ENCODE results near the gene EMC10.
A peak's percentile ranks its signal among the peaks of the same experiment; 100 is the strongest.

EMC10 gene

DNA sequence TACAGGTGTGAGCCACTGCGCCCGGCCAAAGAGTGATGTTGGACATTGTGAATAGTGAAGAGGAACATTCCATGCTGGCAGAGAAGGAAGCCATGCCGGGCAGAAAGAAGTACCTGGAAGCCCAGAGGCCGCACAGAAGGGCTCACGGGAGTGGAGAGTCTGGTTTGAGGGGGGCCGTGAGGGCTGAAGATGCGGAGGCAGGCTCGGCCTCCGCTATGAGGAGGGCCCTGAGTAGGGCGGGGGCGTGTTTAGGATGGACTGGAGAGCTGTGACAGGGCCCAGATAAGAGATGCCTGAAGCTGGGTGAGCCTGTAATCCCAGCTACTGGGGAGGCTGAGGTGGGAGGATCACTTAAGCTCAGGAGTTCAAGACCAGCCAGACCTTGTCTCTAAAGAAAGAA is 33.1 kb downstream of the EMC10 start:
- Histone ChIP-seq H3F3A (ENCODE audit: insufficient read depth, low read length) (no peaks in the 10 kb centered on the region), H3K27ac (ENCODE audit: low read length) (no peak overlapping the region), H3K9me3 (replicated peaks; ENCODE audit: insufficient read depth, low read length) (no peaks in the 10 kb centered on the region), H3K27me3 (replicated peaks; ENCODE audit: insufficient read depth, low read length) (no peaks in the 10 kb centered on the region), H3K4me1 (ENCODE audit: low read length) (0 out of 2 replicates have a peak, but pooled peaks cover 4% of the 10 kb centered on the region), H3K9ac (ENCODE audit: low read length) (no peak overlapping the region), H3K9me2 (replicated peaks; ENCODE audit: insufficient read depth, low read length) (no peaks in the 10 kb centered on the region), H3K4me2 (ENCODE audit: low read depth, low read length) (no peak overlapping the region), H3K4me3 (ENCODE audit: low read length) (no peak overlapping the region), H4K20me1 (ENCODE audit: insufficient read depth, low read length) (no peaks in the 10 kb centered on the region), H2AFZ (ENCODE audit: low read length) (no peak overlapping the region), H3K79me2 (ENCODE audit: low read length) (no peaks in the 10 kb centered on the region), H3K36me3 (replicated peaks; ENCODE audit: insufficient read depth, low read length) (no peaks in the 10 kb centered on the region)
- no peak for DNase-seq
- TF ChIP-seq EZH2phosphoT487 (IDR thresholded peaks at IDR 0.05; ENCODE audit: low read length): no peak
- TF ChIP-seq, protein P1, sequence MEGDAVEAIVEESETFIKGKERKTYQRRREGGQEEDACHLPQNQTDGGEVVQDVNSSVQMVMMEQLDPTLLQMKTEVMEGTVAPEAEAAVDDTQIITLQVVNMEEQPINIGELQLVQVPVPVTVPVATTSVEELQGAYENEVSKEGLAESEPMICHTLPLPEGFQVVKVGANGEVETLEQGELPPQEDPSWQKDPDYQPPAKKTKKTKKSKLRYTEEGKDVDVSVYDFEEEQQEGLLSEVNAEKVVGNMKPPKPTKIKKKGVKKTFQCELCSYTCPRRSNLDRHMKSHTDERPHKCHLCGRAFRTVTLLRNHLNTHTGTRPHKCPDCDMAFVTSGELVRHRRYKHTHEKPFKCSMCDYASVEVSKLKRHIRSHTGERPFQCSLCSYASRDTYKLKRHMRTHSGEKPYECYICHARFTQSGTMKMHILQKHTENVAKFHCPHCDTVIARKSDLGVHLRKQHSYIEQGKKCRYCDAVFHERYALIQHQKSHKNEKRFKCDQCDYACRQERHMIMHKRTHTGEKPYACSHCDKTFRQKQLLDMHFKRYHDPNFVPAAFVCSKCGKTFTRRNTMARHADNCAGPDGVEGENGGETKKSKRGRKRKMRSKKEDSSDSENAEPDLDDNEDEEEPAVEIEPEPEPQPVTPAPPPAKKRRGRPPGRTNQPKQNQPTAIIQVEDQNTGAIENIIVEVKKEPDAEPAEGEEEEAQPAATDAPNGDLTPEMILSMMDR (IDR thresholded peaks at IDR 0.05; ENCODE audit: low read length): no peak
- no peak for TF ChIP-seq EZH2 (optimal IDR thresholded peaks at IDR 0.05; ENCODE audit: low read depth, low read length)

DNA sequence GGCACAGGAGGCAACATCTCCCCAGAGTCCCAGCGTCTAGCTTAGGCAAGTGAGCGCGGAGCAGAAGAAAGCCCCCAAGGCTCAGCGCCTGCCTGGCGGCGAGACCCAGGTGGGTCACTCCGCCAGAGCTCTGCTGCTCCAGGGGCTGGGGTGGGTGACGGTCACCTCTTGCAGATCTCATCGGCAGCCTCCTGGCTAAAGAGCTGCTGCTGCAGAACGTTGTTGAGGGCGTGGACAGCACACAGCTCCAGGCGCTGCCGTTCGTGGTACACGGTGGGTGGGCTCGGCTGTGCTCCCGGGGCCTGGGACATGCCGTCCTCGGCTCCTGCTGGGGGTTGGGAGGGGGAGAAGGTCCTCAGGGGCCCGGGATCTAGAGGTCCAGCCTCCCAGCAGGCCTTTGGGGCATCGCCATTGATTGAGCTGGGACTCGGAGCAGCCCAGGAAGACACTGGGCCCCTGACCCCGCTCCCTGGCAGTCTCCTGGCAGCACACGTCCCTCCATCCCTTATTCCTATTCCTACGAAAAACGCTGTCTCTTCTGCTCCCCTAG is 33.9 kb downstream of the EMC10 start:
- no peak for DNase-seq
- Histone ChIP-seq H3K79me2 (ENCODE audit: low read length) (no peaks in the 10 kb centered on the region), H3K27ac (ENCODE audit: low read length) (no peak overlapping the region), H3K4me3 (ENCODE audit: low read length) (peak overlapping the region; percentile 84), H3K9me2 (replicated peaks; ENCODE audit: insufficient read depth, low read length) (no peaks in the 10 kb centered on the region), H3K27me3 (replicated peaks; ENCODE audit: insufficient read depth, low read length) (no peaks in the 10 kb centered on the region), H3K4me1 (ENCODE audit: low read length) (0 out of 2 replicates have a peak, but pooled peaks cover 4% of the 10 kb centered on the region), H4K20me1 (ENCODE audit: insufficient read depth, low read length) (no peaks in the 10 kb centered on the region), H3K9ac (ENCODE audit: low read length) (peak overlapping the region; percentile 63; the same call in 1 of the 2 replicates), H2AFZ (ENCODE audit: low read length) (peak overlapping the region; percentile 81; the same call in 1 of the 2 replicates), H3F3A (ENCODE audit: insufficient read depth, low read length) (no peaks in the 10 kb centered on the region), H3K9me3 (replicated peaks; ENCODE audit: insufficient read depth, low read length) (no peaks in the 10 kb centered on the region), H3K4me2 (ENCODE audit: low read depth, low read length) (peak overlapping the region; percentile 87), H3K36me3 (replicated peaks; ENCODE audit: insufficient read depth, low read length) (no peaks in the 10 kb centered on the region)
- no peak for TF ChIP-seq EZH2 (optimal IDR thresholded peaks at IDR 0.05; ENCODE audit: low read depth, low read length)
- TF ChIP-seq EZH2phosphoT487 (IDR thresholded peaks at IDR 0.05; ENCODE audit: low read length): no peak

DNA sequence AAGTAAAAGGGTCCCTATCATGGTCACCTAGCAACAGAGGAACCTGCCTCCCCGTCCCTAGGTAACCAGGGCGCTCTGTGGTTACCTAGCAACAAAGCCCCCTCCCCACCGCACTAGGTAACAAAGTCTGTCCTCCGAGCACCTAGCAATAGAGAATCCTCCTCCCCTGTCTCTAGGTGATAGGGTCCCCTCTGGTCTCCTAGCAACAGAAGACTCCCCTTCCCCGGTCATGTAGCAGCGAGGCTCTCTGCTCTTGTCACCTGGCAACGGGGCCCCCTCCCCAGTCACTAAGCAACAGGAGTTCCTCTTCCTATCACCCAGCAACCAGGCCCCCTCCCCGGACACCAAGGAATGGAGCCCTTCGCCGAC is 34.4 kb downstream of the EMC10 start:
- Histone ChIP-seq H4K20me1 (ENCODE audit: insufficient read depth, low read length) (no peaks in the 10 kb centered on the region), H3K79me2 (ENCODE audit: low read length) (no peaks in the 10 kb centered on the region), H3K27me3 (replicated peaks; ENCODE audit: insufficient read depth, low read length) (no peaks in the 10 kb centered on the region), H3K9me2 (replicated peaks; ENCODE audit: insufficient read depth, low read length) (no peaks in the 10 kb centered on the region), H3K9me3 (replicated peaks; ENCODE audit: insufficient read depth, low read length) (no peaks in the 10 kb centered on the region), H3K9ac (ENCODE audit: low read length) (peak overlapping the region; percentile 63), H2AFZ (ENCODE audit: low read length) (peak overlapping the region; percentile 81), H3K36me3 (replicated peaks; ENCODE audit: insufficient read depth, low read length) (no peaks in the 10 kb centered on the region), H3K27ac (ENCODE audit: low read length) (no peak overlapping the region; the same call in 1 of the 2 replicates), H3K4me3 (ENCODE audit: low read length) (peak overlapping the region; percentile 84), H3K4me1 (ENCODE audit: low read length) (0 out of 2 replicates have a peak, but pooled peaks cover 4% of the 10 kb centered on the region), H3F3A (ENCODE audit: insufficient read depth, low read length) (no peaks in the 10 kb centered on the region), H3K4me2 (ENCODE audit: low read depth, low read length) (peak overlapping the region; percentile 87)
- TF ChIP-seq, protein P1 (IDR thresholded peaks at IDR 0.05; ENCODE audit: low read length): no peak
- TF ChIP-seq EZH2 (optimal IDR thresholded peaks at IDR 0.05; ENCODE audit: low read depth, low read length) (no peak), EZH2phosphoT487 (IDR thresholded peaks at IDR 0.05; ENCODE audit: low read length) (no peak)
- DNase-seq: no peak
